Endometrial microvascular endothelial cells (primary cell): ENCODE measurements around the gene ALG14. TPM values are rescaled to one million over a fixed set of nuclear protein-coding genes. Genes with fewer than 3 reads are reported as not detected.
"Not testable (repeated sequence)": the region's sequence is repeated elsewhere in the genome, so short reads cannot be mapped to it uniquely, and the experiment has no call there.

Experiments
- in situ Hi-C: cut with HindIII; loops from 2 replicates; pipeline ENCODE4 v1.10.0; 2017; ENCODE audit warnings: low sequenced_read_pairs, low pct_unique_long_range_greater_than_20kb; ENCODE audit errors: inconsistent ontology term
- total RNA-seq: library from RNA; depleted of rRNA; stranded (reverse); fragments of >200 nt; gene quantifications from one replicate; pipeline ENCODE4 v1.2.3, GENCODE V29; 2015; ENCODE audit errors: inconsistent ontology term

Gene ALG14
- total RNA-seq, 1 donor from 2014 or later: 1.2 TPM

DNA sequence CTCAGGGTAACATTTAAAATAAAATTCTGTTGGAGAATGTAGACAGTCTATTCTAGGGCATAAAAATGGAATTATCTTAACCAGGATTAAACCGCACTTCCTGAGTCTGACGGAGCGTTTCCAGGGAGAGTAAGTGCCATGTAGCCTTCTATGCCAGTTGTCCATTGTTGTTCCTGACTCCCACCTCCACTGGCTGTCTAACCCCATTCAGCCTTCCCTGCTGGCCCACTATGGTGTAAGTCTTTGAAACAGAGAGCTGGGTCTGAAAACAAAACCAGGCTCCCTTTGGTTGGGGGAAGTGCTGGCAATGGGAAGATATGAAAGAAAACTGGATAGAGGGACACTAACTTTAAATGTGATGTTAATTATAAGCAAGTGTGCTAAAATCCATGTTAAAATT is 74.6 kb downstream of the ALG14 start:
- in situ Hi-C loops: no loop called here

DNA sequence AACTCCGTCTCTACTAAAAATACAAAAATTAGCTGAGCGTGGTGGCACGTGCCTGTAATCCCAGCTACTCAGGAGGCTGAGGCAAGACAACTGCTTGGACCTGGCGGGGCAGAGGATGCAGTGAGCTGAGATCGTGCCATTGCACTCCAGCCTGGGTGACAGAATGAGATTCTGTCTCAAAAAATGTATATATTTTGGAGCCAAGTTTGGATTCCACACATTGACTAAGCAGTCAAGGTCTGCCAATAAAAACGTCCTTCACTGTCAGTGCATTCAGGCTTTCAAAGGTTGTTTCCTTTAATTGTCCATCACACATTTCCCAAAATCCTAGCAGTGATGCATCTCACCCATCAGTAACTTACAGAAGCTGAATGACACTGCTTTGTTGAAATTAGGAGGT is 77.2 kb downstream of the ALG14 start:
- in situ Hi-C loops: not testable (repeated sequence)

DNA sequence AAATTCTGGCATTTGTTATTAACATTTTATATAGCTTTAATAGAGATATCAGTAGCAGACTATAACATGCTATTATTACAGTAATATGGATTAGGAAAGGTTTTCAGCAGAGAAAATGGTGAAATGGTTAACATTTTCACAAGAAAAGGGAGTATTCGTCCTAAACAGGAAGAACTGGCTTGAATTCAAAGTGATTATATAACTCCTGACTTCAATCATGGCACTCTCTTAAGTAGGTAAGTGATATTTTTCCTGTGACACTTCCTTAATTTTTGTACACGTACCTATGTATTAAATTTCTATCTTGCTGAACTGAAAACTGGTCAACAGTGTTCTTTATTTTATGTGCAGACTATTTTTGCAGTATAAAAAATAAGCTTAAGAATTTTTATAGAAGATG is 77.9 kb downstream of the ALG14 start:
- in situ Hi-C loops: no loop called here

DNA sequence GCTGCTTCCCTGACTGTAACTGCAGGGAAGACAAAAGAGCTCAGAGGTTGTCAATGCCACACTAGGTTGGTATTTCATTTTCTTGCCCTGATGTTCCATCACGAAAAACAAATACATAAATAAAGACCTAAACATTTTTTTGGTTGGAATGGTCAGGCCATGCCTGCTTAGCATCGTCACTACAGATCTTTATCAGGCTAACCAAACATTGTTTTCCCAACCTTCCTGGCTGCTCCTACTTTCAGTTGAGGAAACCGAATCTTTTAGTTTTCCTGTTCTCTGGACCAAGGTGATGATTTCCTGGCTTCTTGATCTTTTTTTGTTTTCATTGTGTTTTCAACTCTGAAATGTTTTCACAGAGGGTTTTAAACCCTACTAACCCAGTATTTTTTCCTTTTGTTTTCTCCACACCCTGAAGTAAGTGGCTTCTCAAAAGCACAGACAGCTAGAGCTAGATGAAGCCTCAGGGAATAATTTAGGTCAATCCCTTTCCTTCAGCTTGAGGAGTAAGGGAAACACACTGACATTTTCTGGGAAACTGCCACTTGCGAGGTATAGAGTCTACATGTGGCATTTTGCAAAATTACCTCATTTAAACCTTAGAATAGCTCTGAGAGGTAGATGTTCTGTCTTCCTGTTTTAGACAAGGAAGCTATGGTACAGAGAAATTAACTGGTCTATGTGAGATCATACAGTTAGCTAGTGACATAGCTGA is 78.7 kb downstream of the ALG14 start:
- in situ Hi-C loops: no loop called here

DNA sequence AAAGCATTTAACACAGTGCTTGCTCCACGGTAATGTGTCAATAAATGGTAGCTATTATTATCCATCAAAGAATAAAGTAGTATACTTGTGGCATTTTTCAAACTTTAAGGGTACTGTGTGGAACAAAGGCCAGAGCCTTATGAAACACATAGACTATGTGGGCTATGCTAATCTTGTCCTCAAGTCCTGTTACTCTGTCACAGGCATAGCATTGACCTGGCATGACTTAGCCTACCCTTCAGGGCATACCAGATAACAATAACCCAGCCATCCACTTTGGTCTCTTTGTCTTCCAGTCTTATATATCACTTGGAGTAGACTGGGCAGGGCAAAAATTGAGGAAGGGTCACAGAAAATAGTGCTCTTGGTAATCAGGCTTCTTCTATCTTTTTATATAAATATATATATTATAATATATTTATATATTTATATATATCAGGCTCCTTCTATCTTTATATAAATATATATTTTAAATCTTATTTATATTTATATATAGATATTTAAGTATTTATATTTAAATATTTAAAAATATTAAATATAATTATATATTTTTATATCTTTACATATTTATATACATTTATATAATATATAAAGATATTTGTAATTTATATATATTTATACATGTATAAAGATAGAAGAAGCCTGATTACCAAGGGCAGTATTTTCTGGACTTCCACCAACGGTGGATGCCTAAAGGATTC is 79.7 kb downstream of the ALG14 start:
- in situ Hi-C loops: no loop called here

DNA sequence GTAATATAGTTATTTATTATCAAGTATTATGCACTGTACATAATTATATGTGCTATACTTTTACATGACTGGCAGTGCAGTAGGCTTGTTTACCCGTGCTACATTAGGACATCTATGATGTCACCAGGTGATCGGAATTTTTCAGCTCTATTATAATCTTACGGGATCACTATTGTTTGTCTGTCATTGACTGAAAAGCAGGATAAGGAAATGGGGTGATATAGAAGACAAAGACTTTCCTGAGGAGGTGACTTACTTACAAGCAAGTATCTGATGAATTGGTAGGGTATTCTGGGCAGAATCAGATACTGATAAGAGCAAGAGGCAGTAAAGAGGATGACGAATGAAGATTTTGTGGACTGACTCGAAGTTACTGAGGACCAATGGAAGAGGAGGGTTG is 80.6 kb downstream of the ALG14 start:
- in situ Hi-C loops: no loop called here

DNA sequence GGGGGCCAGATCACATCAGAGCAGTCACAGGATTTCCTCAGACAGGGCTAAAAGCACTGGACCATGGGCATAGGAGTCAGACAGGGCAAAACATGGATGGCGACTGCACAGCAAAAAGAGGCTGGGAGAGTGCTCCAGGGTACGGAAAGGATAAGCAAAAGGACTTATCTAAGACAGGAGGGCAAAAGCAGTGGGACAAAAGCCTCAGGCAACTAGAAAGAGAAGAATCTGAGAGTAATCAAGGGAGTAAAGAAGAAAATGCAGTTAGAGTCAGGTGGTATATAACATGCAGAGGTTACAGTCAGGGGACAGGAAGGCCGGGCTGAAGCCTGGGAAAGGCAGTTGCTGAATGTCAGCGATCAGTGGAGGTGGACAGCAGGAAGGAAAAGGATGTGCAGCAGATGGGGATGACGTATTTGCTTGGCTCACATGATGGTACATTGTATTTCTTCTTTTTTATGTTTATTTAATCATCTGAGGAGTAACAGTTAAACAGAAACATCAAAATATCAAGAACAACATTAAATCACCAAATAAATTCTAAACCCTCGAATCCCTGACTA is 82.8 kb downstream of the ALG14 start:
- in situ Hi-C loops: no loop called here

DNA sequence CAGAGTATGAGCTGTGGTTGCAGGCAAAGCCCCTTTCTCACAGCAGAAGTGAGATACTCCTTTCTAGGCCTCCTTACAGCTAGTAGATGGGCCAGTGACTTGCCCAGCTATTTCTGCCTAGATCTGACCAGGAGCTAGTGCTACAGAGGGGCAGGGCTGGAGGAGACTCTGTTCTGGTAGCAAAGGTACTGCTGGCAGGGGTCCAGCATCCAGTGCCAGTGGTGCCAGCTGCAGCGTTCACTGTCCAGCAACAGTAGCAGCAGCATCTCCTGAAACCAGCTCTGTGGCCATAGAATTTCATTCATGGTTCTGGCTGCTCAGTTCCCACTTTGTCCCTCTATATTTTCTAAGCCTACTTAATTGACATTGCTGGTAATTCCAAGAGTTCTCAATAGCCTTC is 83.4 kb downstream of the ALG14 start:
- in situ Hi-C loops: no loop called here

DNA sequence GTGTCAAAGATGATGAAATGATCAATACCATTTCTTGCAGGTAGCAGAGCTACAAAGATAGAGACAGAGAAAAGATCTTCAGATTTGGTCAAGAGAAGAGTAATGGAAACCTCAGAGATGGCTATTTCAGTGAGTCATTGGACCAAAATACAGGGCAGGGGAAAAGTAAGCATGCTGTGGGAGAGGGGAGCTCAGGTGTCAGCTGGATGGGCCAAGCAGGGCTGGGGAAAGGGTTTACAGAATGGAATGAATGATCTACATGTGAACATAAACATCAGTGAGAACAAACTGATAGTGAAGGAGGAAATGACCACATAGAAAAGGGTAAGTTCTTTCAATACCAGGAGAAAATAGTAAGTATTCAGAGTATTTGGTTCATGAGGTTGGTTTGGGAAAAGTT is 84.4 kb downstream of the ALG14 start:
- in situ Hi-C loops: no loop called here

DNA sequence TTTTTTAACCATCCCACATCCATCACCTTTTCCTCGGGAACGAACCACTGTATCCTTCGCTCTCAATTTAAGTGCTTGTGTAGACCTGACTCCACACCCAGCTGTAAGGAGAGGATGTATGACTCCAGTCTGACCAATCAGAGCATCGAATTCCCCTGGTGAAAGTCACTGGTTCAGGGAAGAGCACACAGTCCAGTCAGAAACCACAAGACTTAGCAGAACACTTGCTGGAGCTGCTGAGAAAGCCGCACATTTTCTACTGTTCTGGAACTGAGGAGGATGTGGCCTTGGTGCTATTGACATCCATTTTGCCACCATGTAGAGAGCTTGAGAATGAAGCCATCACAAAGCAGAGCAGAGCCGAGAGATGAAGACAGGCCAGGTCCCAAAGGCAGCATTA is 86.0 kb downstream of the ALG14 start:
- in situ Hi-C loops: no loop called here

DNA sequence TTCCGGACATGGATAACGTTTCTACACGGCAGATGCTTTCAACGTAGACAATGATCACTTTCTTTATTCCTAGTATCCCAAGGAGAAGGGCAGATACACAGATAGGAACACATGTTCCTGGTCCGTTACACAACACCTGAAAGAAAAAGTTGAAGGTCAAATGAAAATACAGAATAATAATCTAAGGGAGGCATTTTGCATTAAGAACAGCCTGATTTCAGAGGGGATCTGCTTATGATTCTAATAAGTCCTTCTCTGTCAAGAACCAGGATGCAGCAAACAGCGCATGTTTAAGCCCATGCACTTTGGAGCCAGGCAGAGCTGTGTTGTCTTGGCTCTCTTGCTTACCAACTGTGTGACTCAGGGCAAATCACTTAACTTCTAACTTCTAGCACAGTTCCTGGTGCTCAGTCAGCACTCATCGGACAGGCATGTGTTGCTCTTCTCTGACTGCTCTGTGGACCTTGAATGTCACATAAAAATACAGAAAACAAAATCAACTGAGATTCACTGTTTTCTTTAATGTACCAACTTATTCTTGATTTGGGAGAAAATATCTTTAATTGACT is 89.5 kb downstream of the ALG14 start:
- in situ Hi-C loops: no loop called here

DNA sequence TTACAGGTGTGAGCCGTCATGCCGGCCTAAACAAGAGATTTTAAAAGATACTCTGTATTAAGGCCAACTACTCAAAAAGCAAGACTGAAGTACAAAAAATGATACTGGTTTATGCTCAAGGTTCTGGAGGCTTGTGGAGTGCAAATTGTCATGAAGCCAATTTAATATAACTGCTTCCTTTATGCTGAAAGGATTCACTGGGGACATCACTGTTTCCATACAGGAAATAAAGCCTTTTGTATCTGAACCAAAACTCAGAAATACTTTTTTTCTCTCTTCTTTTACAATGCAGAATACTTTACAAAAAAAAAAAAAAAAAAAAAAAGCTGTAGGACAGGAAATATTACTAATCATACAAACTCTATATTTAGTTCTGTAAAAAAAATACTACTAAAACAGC is 90.4 kb downstream of the ALG14 start:
- in situ Hi-C loops: no loop called here

DNA sequence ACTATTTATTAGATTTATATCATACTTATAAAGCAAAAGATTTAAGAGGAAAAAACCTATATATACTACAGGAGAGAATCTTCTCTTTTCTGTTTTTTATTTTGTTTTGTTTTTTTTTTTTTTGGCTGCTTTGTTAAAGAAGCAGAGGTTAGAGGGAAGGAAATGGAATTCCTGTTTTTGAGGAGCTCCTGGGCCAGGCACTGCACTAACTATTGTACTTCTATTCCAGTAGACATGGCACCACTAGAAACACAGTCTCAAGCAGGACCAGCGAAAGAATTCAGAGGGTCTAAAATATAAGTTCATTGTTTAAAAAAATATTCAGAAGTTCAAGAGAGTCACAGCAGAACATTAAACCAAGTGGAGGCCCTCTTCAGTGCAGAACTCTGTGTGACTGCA is 91.2 kb downstream of the ALG14 start:
- in situ Hi-C loops: no loop called here

DNA sequence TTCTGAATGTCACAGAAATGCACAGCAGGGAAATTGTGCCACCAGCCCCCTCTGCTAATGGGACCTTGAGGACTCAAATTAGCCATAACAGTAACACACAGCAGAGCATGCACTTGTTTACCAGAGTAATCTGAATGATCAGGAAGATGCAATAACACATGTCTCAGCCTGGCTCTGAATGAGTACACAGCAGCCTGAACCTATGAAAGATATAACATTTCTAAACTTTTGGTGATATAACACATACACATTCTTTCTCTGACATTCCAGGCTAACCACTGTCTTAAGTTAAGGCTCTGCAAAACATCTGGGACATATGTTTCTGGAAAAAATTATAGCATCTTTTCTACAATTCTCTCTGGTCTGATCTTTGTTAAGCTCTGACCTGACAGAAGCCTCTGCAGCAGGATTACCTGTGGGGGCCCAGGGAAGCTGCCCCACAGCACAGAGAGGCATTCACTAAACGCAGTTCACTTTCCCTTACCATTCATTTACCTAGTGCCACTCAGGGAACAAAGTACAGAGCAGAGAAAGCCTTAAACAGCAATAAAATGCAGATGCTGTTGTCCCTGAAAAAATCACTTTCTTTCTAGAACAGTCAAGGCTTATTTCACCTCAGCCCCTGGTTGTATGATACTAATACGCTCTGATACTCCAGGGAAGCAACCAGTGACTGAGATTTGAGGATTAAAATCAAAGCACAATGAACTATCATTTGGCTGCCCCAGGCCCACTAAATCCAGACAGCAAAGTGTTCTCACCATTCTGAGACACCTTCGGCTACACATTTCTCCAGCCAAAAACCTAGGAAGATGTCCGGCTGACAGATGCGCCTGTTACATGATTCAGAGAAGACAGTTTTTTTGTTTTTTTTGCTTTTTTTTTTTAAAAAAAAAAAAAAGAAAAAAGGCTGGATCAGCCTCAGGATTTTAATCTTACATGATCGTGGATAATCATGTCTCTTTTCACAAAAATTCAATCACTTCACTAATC is 91.9 kb downstream of the ALG14 start:
- in situ Hi-C loops: no loop called here

DNA sequence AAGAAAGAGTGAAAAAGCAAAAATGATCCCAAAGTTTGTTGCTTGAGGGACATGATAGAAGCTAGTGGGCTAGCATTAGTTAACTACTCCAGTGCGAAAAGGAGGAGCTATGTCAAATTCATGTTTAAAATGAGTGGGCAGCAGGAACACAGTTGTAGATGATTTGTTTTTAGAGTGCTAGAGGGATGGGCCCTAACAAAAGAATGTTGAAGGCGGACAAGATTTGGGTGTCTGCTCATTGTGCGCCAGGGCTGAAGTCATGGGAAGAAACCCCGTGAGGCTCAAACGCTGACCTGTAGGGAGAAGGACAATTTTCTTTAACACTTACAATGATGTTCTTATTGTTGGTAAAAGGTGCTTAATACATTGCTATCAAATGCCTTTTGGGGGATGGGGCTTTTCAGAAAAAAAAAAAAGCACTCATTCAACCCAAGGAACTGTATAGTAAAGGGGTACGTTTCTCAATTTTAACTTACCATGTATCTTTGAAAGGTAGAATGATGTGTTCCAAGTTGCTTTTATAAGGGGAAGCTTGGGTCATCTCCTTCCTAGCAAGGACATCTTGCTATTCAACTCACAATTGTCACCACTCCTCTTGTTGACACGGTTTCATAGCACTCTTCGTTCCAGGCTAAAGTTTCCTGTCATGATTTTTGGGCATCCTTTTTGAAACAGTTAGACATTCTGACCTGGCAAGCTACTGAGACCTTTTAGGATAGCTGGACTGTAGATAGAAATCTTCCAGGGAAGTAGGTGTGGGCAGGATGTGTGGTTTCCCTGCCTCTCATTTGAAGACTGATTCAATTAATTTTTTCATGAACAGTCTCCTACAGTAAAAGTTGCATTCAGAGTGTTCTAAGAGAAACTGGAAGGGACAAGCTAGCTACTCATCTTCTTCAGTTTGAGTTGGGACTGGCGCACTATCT is 92.8 kb downstream of the ALG14 start:
- in situ Hi-C loops: no loop called here

DNA sequence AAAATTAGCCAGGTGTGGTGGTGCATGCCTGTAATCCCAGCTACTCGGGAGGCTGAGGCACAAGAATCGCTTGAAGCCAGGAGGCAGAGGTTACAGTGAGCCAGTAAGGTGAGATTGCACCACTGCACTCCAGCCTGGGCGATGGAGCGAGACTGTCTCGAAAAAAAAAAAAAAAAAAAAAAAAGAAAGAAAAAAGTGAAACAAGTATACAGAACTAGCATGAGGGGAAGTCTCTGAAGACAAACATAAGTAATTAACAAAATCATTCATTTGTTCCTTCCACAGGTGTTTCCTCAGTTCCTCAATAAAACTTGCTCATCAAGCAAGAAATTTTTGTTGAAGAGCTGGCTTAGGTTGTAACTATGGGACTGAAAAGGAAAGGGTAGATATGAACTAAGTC is 93.6 kb downstream of the ALG14 start:
- in situ Hi-C loops: no loop called here

DNA sequence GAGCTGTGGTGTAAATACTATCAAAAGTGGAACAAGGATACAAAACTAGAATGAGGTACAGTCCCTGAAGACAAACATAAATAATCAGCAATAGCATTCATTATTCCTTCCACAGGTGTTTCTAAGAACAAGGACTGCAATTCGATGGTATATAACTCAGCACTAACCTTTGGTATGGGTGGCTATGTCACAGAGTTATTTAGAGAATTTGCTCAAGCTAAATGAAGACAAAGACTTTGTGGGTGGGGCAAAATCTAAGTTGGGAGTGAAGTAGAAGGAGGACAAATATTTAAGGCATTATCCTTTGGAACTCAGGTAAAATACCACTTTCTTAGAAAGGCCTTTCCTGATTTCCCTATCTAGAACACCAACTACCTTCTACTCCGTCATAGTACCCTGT is 94.3 kb downstream of the ALG14 start:
- in situ Hi-C loops: no loop called here

DNA sequence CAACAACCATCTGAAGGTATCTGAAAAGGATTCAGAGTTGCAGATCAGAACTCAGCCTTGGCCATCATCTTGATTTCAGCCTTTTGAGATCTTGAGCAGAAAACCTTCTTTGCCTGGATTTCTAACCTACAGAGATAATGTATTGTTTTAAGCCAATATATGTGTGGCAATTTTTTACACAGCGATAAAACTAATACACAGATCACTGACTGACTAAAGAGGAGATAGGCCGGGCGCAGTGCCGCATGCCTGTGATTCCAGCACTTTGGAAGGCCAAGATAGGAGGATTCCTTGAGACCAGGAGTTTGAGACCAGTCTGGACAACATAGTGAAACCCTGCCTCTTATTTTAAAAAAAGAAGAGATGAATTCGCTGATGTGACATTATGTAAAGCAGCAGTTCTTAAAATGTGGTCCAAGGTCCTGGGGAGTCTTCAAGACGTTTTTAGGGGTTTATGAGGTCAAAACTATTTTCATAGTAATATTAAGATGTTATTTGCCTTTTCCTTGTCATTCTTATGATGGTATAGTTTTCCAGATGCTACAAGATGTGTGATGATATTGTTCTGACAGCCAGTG is 95.7 kb downstream of the ALG14 start:
- in situ Hi-C loops: no loop called here
